Choroid plexus epithelial cell (primary cell): ENCODE results near the gene SUMO2.
"Not testable (repeated sequence)": the region's sequence is repeated elsewhere in the genome, so short reads cannot be mapped to it uniquely, and the experiment has no call there.

Experiments
- DNase-seq: peaks from one replicate; pipeline ENCODE4 v3.0.0-alpha.2; 2010; ENCODE audit warnings: low read depth
- H3K4me3 ChIP-seq: 2 replicates; pipeline ENCODE4 v1.5.1; 2011; ENCODE audit warnings: low read depth, mild to moderate bottlenecking, control low read depth, low read length, moderate library complexity
- CTCF ChIP-seq: conservative IDR thresholded peaks from 2 replicates; pipeline ENCODE4 v1.5.1; 2011; ENCODE audit warnings: low read depth, mild to moderate bottlenecking, control low read depth, inconsistent platforms, low read length, moderate library complexity

The SUMO2 gene

GRCh38 chr17:75225016-75225415 lies 42.3 kb upstream of the SUMO2 start:
- H3K4me3 ChIP-seq = no peak overlapping the region
- no peak for DNase-seq
- TF ChIP-seq CTCF = no peak

- H3K4me3 ChIP-seq = no peak overlapping the region
- no peak for TF ChIP-seq CTCF
- no peak for DNase-seq
Measured at GRCh38 chr17:75219815-75220214, 37.1 kb upstream of the SUMO2 start.

- no peak for DNase-seq
- no peak for TF ChIP-seq CTCF
- H3K4me3 ChIP-seq = no peak overlapping the region
Measured at GRCh38 chr17:75218131-75218530, 35.4 kb upstream of the SUMO2 start.

GRCh38 chr17:75209061-75209460 lies 26.3 kb upstream of the SUMO2 start:
- no peak for DNase-seq
- no peak overlapping the region for H3K4me3 ChIP-seq
- TF ChIP-seq CTCF = no peak

- H3K4me3 ChIP-seq = no peak overlapping the region
- no peak for DNase-seq
- no peak for TF ChIP-seq CTCF
Measured at GRCh38 chr17:75208161-75208560, 25.4 kb upstream of the SUMO2 start.

- no peak for TF ChIP-seq CTCF
- H3K4me3 ChIP-seq = no peak overlapping the region
- no peak for DNase-seq
Measured at GRCh38 chr17:75207760-75208159, 25.0 kb upstream of the SUMO2 start.

GRCh38 chr17:75207050-75207407 lies 24.3 kb upstream of the SUMO2 start:
- DNase-seq, H3K4me3 ChIP-seq: not testable (repeated sequence)

GRCh38 chr17:75205793-75206163 lies 23.0 kb upstream of the SUMO2 start:
- peak; percentile 20 for TF ChIP-seq CTCF
- DNase-seq = no peak
- H3K4me3 ChIP-seq = peak overlapping the region; percentile 70
